CD14-positive monocyte (primary cell): ENCODE results near the gene AMER3. TPM values are rescaled to one million over a fixed set of nuclear protein-coding genes. Genes with fewer than 3 reads are reported as not detected.

ENCODE experiments used
- DNase-seq, 3 donors: peaks; one replicate each; pipeline ENCODE4 v3.0.0-alpha.2; 2011 to 2022
- H2AFZ ChIP-seq: 2 replicates; pipeline ENCODE4 v1.6.0; 2012; ENCODE audit warnings: mild to moderate bottlenecking, low read depth, low read length, inconsistent platforms; ENCODE audit not compliant: insufficient read depth, poor library complexity, severe bottlenecking
- H3K27ac ChIP-seq, 2 donors: 1 replicate in 1 of 2; 2 replicates in 1 of 2; pipeline ENCODE4 v1.5.1; 2012 to 2013; ENCODE audit warnings: low read length in 2 of 2, control low read depth in 1 of 2, inconsistent platforms in 1 of 2, low read depth in 1 of 2, mild to moderate bottlenecking in 1 of 2
- H3K27me3 ChIP-seq, 2 donors: one replicate each; pipeline versions ENCODE4 v1.6.0 to v1.6.1; 2011 to 2013; ENCODE audit warnings: low read length in 2 of 2; ENCODE audit not compliant: control insufficient read depth in 2 of 2, insufficient read depth in 2 of 2
- H3K36me3 ChIP-seq, 2 donors: replicated peaks in 1 of 2; 1 replicate in 1 of 2; 2 replicates in 1 of 2; pipeline versions ENCODE4 v1.5.1 to v1.6.1; 2012 to 2013; ENCODE audit warnings: low read length in 2 of 2, control low read depth in 1 of 2, inconsistent platforms in 1 of 2, mild to moderate bottlenecking in 1 of 2; ENCODE audit not compliant: insufficient read depth in 2 of 2, control insufficient read depth in 1 of 2
- H3K4me1 ChIP-seq, 2 donors: 1 replicate in 1 of 2; 2 replicates in 1 of 2; pipeline versions ENCODE4 v1.5.1 to v1.6.1; 2012 to 2013; ENCODE audit warnings: low read length in 2 of 2, control low read depth in 1 of 2, inconsistent platforms in 1 of 2, mild to moderate bottlenecking in 1 of 2, moderate library complexity in 1 of 2; ENCODE audit not compliant: insufficient read depth in 2 of 2, control insufficient read depth in 1 of 2
- H3K4me2 ChIP-seq: replicated peaks from 2 replicates; pipeline ENCODE3; 2012; ENCODE audit warnings: low read length, moderate library complexity, mild to moderate bottlenecking; ENCODE audit not compliant: poor library complexity, severe bottlenecking; ENCODE audit errors: extremely low read depth
- H3K4me3 ChIP-seq, 3 experiments: fragments of 200-600 bp in 1 of 3; sonication (generic) in 1 of 3; replicated peaks in 1 of 3; 1 replicate in 2 of 3; 2 replicates in 1 of 3; pipeline ENCODE4 v1.5.1; 2011 to 2013; ENCODE audit warnings: low read length in 3 of 3, mild to moderate bottlenecking in 3 of 3, control low read depth in 2 of 3, low read depth in 2 of 3, inconsistent platforms in 1 of 3, moderate library complexity in 1 of 3
- H3K79me2 ChIP-seq: 2 replicates; pipeline ENCODE4 v1.6.0; 2012; ENCODE audit warnings: mild to moderate bottlenecking, control low read depth, inconsistent platforms, low read length, moderate library complexity; ENCODE audit not compliant: insufficient read depth
- H3K9ac ChIP-seq: 2 replicates; pipeline ENCODE4 v1.6.0; 2017; ENCODE audit warnings: low read length, mild to moderate bottlenecking; ENCODE audit not compliant: insufficient read depth, poor library complexity, severe bottlenecking
- H3K9me3 ChIP-seq, 2 donors: replicated peaks in 1 of 2; 1 replicate in 1 of 2; 2 replicates in 1 of 2; pipeline versions ENCODE4 v1.5.1 to v1.6.1; 2012 to 2013; ENCODE audit warnings: low read length in 2 of 2, control low read depth in 1 of 2; ENCODE audit not compliant: control insufficient read depth in 1 of 2, insufficient read depth in 1 of 2
- H4K20me1 ChIP-seq: 2 replicates; pipeline ENCODE4 v1.6.0; 2012; ENCODE audit warnings: mild to moderate bottlenecking, low read length, control low read depth, moderate library complexity; ENCODE audit not compliant: insufficient read depth
- H3K27ac Mint-ChIP-seq, 7 donors: one replicate each; pipeline ENCODE4 v1.8.0; 2020; ENCODE audit warnings: mild to moderate bottlenecking in 7 of 7, mixed read lengths in 7 of 7, moderate library complexity in 6 of 7, inconsistent platforms in 2 of 7
- H3K27me3 Mint-ChIP-seq, 3 donors: one replicate each; pipeline ENCODE4 v1.8.0; 2021 to 2022; ENCODE audit warnings: low read depth in 3 of 3, mild to moderate bottlenecking in 3 of 3, mixed read lengths in 3 of 3, moderate library complexity in 3 of 3, inconsistent platforms in 1 of 3
- H3K36me3 Mint-ChIP-seq, 2 donors: one replicate each; pipeline ENCODE4 v1.8.0; 2020; ENCODE audit warnings: mixed read lengths in 2 of 2, inconsistent platforms in 1 of 2, mild to moderate bottlenecking in 1 of 2
- H3K4me1 Mint-ChIP-seq: one replicate; pipeline ENCODE4 v1.8.0; 2020; ENCODE audit warnings: mild to moderate bottlenecking, mixed read lengths
- H3K4me3 Mint-ChIP-seq, 2 donors: one replicate each; pipeline ENCODE4 v1.8.0; 2020; ENCODE audit warnings: mild to moderate bottlenecking in 2 of 2, mixed read lengths in 2 of 2, moderate library complexity in 1 of 2
- H3K9me3 Mint-ChIP-seq, 7 donors: one replicate each; pipeline ENCODE4 v1.8.0; 2020 to 2022; ENCODE audit warnings: mixed read lengths in 7 of 7, mild to moderate bottlenecking in 6 of 7, moderate library complexity in 6 of 7, inconsistent platforms in 2 of 7
- CTCF ChIP-seq: fragments of 200-600 bp; IDR thresholded peaks from one replicate; pipeline ENCODE4 v1.8.0; 2022; ENCODE audit warnings: antibody characterized with exemption, mild to moderate bottlenecking
- WGBS: methylation state at CpG from one replicate; pipeline ENCODE4 v1.1.5; 2013; ENCODE audit warnings: missing lambda C conversion rate; ENCODE audit not compliant: insufficient coverage; 5-methylcytosine and 5-hydroxymethylcytosine counted together
- intact Hi-C, 2 donors: fragments of 100-400 bp; cut with micrococcal nuclease; formaldehyde crosslinking; loops; one replicate each; pipeline versions ENCODE4 v1.15.0 to v1.15.1; 2023
- polyA plus RNA-seq, 3 donors: library from polyadenylated mRNA; depleted of rRNA in 1 of 3; unstranded in 2 of 3; stranded (reverse) in 1 of 3; fragments of 300-500 nt in 2 of 3; fragments of >200 nt in 1 of 3; fragmentation: Illumina TruSeq in 2 of 3; gene quantifications; 1 replicate in 2 of 3; 2 replicates in 1 of 3; pipeline ENCODE4 v1.2.3, GENCODE V29; 2012 to 2021

The AMER3 gene
- polyA plus RNA-seq, 3 donors: not detected

GRCh38 chr2:130756874-130757668 lies 1.7 kb downstream of the AMER3 start:
- Histone ChIP-seq H3K4me3 (no peak overlapping the region), H3K9me3 (peaks cover 0 to 4% of the 10 kb centered on the region in 2 donors), H3K4me2 (no peak overlapping the region), H2AFZ (no peak overlapping the region), H3K4me1 (no peaks in the 10 kb centered on the region), H3K9ac (no peak overlapping the region), H3K27me3 (peaks cover 15 to 39% of the 10 kb centered on the region in 2 donors), H3K36me3 (no peaks in the 10 kb centered on the region), H3K79me2 (no peaks in the 10 kb centered on the region), H3K27ac (no peak overlapping the region), H4K20me1 (no peaks in the 10 kb centered on the region)
- H3K27ac Mint-ChIP-seq: peak overlapping the region in 1 of 7 donors; percentile 32
- TF ChIP-seq CTCF: no peak
- peaks cover 0 to 7% (median 1%) of the 10 kb centered on the region in 7 donors for H3K9me3 Mint-ChIP-seq
- intact Hi-C loops: no loop called here
- H3K36me3 Mint-ChIP-seq: no peaks in the 10 kb centered on the region
- H3K4me3 Mint-ChIP-seq: peak overlapping the region in 1 of 2 donors; percentile 79
- H3K27me3 Mint-ChIP-seq: peaks cover 38 to 48% (median 41%) of the 10 kb centered on the region in 3 donors
- DNase-seq: no peak
- WGBS: 35% methylated on average over 10 of the region's 16 CpGs
- no peaks in the 10 kb centered on the region for H3K4me1 Mint-ChIP-seq

- H3K36me3 Mint-ChIP-seq: no peaks in the 10 kb centered on the region
- no peak overlapping the region for H3K4me3 Mint-ChIP-seq
- H3K27me3 ChIP-seq: peaks cover 13 to 30% of the 10 kb centered on the region in 2 donors
- intact Hi-C loops: no loop called here
- no peak overlapping the region for H3K9ac ChIP-seq
- no peak for TF ChIP-seq CTCF
- no peak overlapping the region for H3K4me3 ChIP-seq
- H3K27ac ChIP-seq: no peak overlapping the region
- H3K4me2 ChIP-seq: no peak overlapping the region
- no peaks in the 10 kb centered on the region for H3K36me3 ChIP-seq
- H3K79me2 ChIP-seq: no peaks in the 10 kb centered on the region
- WGBS: 78% methylated on average over 8 of the region's 10 CpGs
- DNase-seq: no peak
- H3K9me3 ChIP-seq: peaks cover 0 to 4% of the 10 kb centered on the region in 2 donors
- H3K9me3 Mint-ChIP-seq: peaks cover 0 to 7% (median 0%) of the 10 kb centered on the region in 7 donors
- no peaks in the 10 kb centered on the region for H3K4me1 ChIP-seq
- H3K4me1 Mint-ChIP-seq: no peaks in the 10 kb centered on the region
- H3K27ac Mint-ChIP-seq: no peak overlapping the region
- peaks cover 25 to 34% (median 31%) of the 10 kb centered on the region in 3 donors for H3K27me3 Mint-ChIP-seq
- no peak overlapping the region for H2AFZ ChIP-seq
- H4K20me1 ChIP-seq: no peaks in the 10 kb centered on the region
These were observed 4.8 kb downstream of the AMER3 start for GRCh38 chr2:130759906-130760753.
